H9 (cell line): ENCODE results near the gene TMPRSS2. TPM values are rescaled to one million over a fixed set of nuclear protein-coding genes. Genes with fewer than 3 reads are reported as not detected.

Experiments used
- DNase-seq: peaks from one replicate; pipeline ENCODE4 v3.0.0-alpha.2; 2017
- H2AFZ ChIP-seq: one replicate; pipeline ENCODE4 v1.6.1; 2013; ENCODE audit warnings: mild to moderate bottlenecking, low read length, control low read depth, moderate library complexity
- H2AK5ac ChIP-seq: 2 replicates; pipeline ENCODE4 v1.6.1; 2013; ENCODE audit warnings: low read length, control low read depth, mixed read lengths; ENCODE audit not compliant: insufficient read length
- H2BK120ac ChIP-seq: one replicate; pipeline ENCODE4 v1.6.1; 2013; ENCODE audit warnings: low read depth, mild to moderate bottlenecking, low read length, control low read depth, inconsistent platforms; ENCODE audit not compliant: poor library complexity, severe bottlenecking
- H2BK12ac ChIP-seq: 2 replicates; pipeline ENCODE4 v1.6.1; 2013; ENCODE audit warnings: low read length, control low read depth, mixed read lengths, low read depth; ENCODE audit not compliant: insufficient read length
- H2BK15ac ChIP-seq: 2 replicates; pipeline ENCODE4 v1.6.1; 2013; ENCODE audit warnings: low read depth, low read length, control low read depth
- H2BK20ac ChIP-seq: one replicate; pipeline ENCODE4 v1.6.1; 2013; ENCODE audit warnings: low read depth, mild to moderate bottlenecking, low read length, control low read depth, inconsistent platforms; ENCODE audit not compliant: poor library complexity, severe bottlenecking
- H2BK5ac ChIP-seq: 2 replicates; pipeline ENCODE4 v1.6.1; 2013; ENCODE audit warnings: low read length, control low read depth, mixed read lengths; ENCODE audit not compliant: insufficient read length
- H3K14ac ChIP-seq: 2 replicates; pipeline ENCODE4 v1.6.1; 2013; ENCODE audit warnings: low read length, control low read depth; ENCODE audit not compliant: insufficient read depth
- H3K18ac ChIP-seq: 2 replicates; pipeline ENCODE4 v1.6.1; 2013; ENCODE audit warnings: low read depth, mild to moderate bottlenecking, mixed read lengths, low read length, control low read depth; ENCODE audit not compliant: insufficient read length
- H3K23ac ChIP-seq: 2 replicates; pipeline ENCODE4 v1.6.1; 2013; ENCODE audit warnings: low read length, control low read depth, mixed read lengths, low read depth; ENCODE audit not compliant: insufficient read length
- H3K23me2 ChIP-seq: 2 replicates; pipeline ENCODE4 v1.6.1; 2013; ENCODE audit warnings: low read depth, mild to moderate bottlenecking, mixed read lengths, low read length, control low read depth; ENCODE audit not compliant: insufficient read length, poor library complexity, severe bottlenecking
- H3K27ac ChIP-seq: 2 replicates; pipeline ENCODE4 v1.5.1; 2013; ENCODE audit warnings: low read length, control low read depth, mixed read lengths, low read depth; ENCODE audit not compliant: insufficient read length
- H3K27me3 ChIP-seq: 2 replicates; pipeline ENCODE4 v1.6.1; 2013; ENCODE audit warnings: low read length, control low read depth, inconsistent platforms; ENCODE audit not compliant: insufficient read depth
- H3K4ac ChIP-seq: 2 replicates; pipeline ENCODE4 v1.6.1; 2013; ENCODE audit warnings: low read depth, mild to moderate bottlenecking, control low read depth, inconsistent platforms, low read length, moderate library complexity
- H3K4me1 ChIP-seq: 2 replicates; pipeline ENCODE4 v1.6.1; 2013; ENCODE audit warnings: low read length, control low read depth, inconsistent platforms; ENCODE audit not compliant: insufficient read depth
- H3K4me2 ChIP-seq: 2 replicates; pipeline ENCODE4 v1.6.1; 2013; ENCODE audit warnings: low read length, control low read depth, mixed read lengths; ENCODE audit not compliant: insufficient read length, insufficient read depth
- H3K56ac ChIP-seq: 2 replicates; pipeline ENCODE4 v1.6.1; 2013; ENCODE audit warnings: low read depth, mild to moderate bottlenecking, mixed read lengths, low read length, control low read depth; ENCODE audit not compliant: insufficient read length
- H3K79me1 ChIP-seq: 2 replicates; pipeline ENCODE4 v1.6.1; 2013; ENCODE audit warnings: low read depth, mild to moderate bottlenecking, moderate library complexity, low read length, control low read depth, inconsistent platforms; ENCODE audit not compliant: insufficient read depth, poor library complexity, severe bottlenecking
- H3K79me2 ChIP-seq: 2 replicates; pipeline ENCODE4 v1.6.1; 2013; ENCODE audit warnings: low read length, control low read depth, inconsistent platforms; ENCODE audit not compliant: insufficient read depth
- H3K9ac ChIP-seq: 2 replicates; pipeline ENCODE4 v1.6.1; 2013; ENCODE audit warnings: low read length, control low read depth, mixed read lengths; ENCODE audit not compliant: insufficient read length; ENCODE audit errors: extremely low read depth
- H3K9me3 ChIP-seq: one replicate; pipeline ENCODE4 v1.6.1; 2013; ENCODE audit warnings: low read depth, low read length, inconsistent platforms; ENCODE audit not compliant: control insufficient read depth
- H3T11ph ChIP-seq: one replicate; pipeline ENCODE4 v1.6.1; 2013; ENCODE audit warnings: mild to moderate bottlenecking, low read length, control low read depth, inconsistent platforms
- H4K20me1 ChIP-seq: one replicate; pipeline ENCODE4 v1.6.1; 2013; ENCODE audit not compliant: control insufficient read depth, insufficient read length, insufficient read depth
- H4K5ac ChIP-seq: 2 replicates; pipeline ENCODE4 v1.6.1; 2013; ENCODE audit warnings: low read depth, mild to moderate bottlenecking, mixed read lengths, low read length, control low read depth; ENCODE audit not compliant: insufficient read length
- H4K8ac ChIP-seq: replicated peaks from 2 replicates; pipeline ENCODE4 v1.6.1; 2013; ENCODE audit warnings: low read length, control low read depth, mixed read lengths, low read depth; ENCODE audit not compliant: insufficient read length
- H4K91ac ChIP-seq: 2 replicates; pipeline ENCODE4 v1.6.1; 2013; ENCODE audit warnings: low read depth, mild to moderate bottlenecking, moderate library complexity, mixed read lengths, low read length, control low read depth; ENCODE audit not compliant: insufficient read length
- H3K27ac Mint-ChIP-seq, 3 experiments: 2 replicates in 2 of 3; 3 replicates in 1 of 3; pipeline ENCODE4 v1.8.0; 2020 to 2021; ENCODE audit warnings: mixed read lengths in 3 of 3, mild to moderate bottlenecking in 1 of 3, moderate library complexity in 1 of 3
- H3K27me3 Mint-ChIP-seq: 2 replicates; pipeline ENCODE4 v1.8.0; 2021; ENCODE audit warnings: low read depth, mild to moderate bottlenecking, moderate library complexity, mixed read lengths
- H3K36me3 Mint-ChIP-seq, 3 experiments: 2 replicates in 2 of 3; 3 replicates in 1 of 3; pipeline ENCODE4 v1.8.0; 2020 to 2021; ENCODE audit warnings: low read depth in 3 of 3, mixed read lengths in 3 of 3; ENCODE audit not compliant: insufficient read depth in 1 of 3
- H3K4me1 Mint-ChIP-seq, 2 experiments: 2 replicates each; pipeline ENCODE4 v1.8.0; 2020; ENCODE audit warnings: mixed read lengths in 2 of 2
- H3K4me3 Mint-ChIP-seq, 2 experiments: 2 replicates in 1 of 2; 3 replicates in 1 of 2; pipeline ENCODE4 v1.8.0; 2020 to 2021; ENCODE audit warnings: mild to moderate bottlenecking in 2 of 2, mixed read lengths in 2 of 2, moderate library complexity in 1 of 2
- H3K9me3 Mint-ChIP-seq, 2 experiments: 2 replicates in 1 of 2; 3 replicates in 1 of 2; pipeline ENCODE4 v1.8.0; 2020; ENCODE audit warnings: mild to moderate bottlenecking in 2 of 2, mixed read lengths in 2 of 2, moderate library complexity in 1 of 2
- WGBS: extraction: QIAGEN DNeasy Blood & Tissue Kit; methylation state at CpG from one replicate; pipeline ENCODE4 v1.1.7; 2013; ENCODE audit warnings: missing lambda C conversion rate, low lambda C conversion rate, mixed read lengths; ENCODE audit not compliant: insufficient read length; ENCODE audit errors: extremely low coverage; 5-methylcytosine and 5-hydroxymethylcytosine counted together
- total RNA-seq: library from RNA; stranded (reverse); gene quantifications from 2 replicates; pipeline ENCODE4 v1.2.1, GENCODE V29; 2021
- TF ChIP-seq, protein P1 (sequence below): fragments of 200-600 bp; sonication (generic); conservative IDR thresholded peaks from 3 replicates; pipeline ENCODE4 v1.8.0; 2021; ENCODE audit warnings: antibody characterized with exemption, mild to moderate bottlenecking

TMPRSS2 gene
- total RNA-seq, 1 experiment from 2014 or later, result 12.1 TPM

DNA sequence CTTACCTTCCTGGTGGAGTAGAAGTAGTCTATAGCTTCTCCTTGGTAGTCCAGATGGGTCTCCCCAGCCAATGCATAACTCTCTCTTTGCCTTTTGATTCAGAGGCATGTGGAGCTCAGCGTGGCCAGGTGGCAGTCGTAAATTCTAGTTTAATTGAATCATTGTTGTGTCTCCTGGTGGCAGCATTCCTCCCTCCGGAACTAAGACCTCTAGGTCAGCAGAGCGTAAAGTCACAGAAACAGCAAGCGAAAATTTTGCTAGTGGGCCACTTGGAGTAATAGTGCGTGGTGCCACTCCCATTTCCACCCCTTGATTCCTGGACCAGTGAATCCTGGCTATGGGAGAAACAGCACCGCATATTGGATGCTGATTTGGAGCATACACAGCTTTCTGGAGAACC, 3.9 kb upstream of the TMPRSS2 start:
- TF ChIP-seq, protein P1, sequence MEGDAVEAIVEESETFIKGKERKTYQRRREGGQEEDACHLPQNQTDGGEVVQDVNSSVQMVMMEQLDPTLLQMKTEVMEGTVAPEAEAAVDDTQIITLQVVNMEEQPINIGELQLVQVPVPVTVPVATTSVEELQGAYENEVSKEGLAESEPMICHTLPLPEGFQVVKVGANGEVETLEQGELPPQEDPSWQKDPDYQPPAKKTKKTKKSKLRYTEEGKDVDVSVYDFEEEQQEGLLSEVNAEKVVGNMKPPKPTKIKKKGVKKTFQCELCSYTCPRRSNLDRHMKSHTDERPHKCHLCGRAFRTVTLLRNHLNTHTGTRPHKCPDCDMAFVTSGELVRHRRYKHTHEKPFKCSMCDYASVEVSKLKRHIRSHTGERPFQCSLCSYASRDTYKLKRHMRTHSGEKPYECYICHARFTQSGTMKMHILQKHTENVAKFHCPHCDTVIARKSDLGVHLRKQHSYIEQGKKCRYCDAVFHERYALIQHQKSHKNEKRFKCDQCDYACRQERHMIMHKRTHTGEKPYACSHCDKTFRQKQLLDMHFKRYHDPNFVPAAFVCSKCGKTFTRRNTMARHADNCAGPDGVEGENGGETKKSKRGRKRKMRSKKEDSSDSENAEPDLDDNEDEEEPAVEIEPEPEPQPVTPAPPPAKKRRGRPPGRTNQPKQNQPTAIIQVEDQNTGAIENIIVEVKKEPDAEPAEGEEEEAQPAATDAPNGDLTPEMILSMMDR, result no peak
- Histone ChIP-seq H2BK20ac (no peak overlapping the region), H2AK5ac (no peak overlapping the region), H3K23me2 (peaks cover 7% of the 10 kb centered on the region), H3K9me3 (no peaks in the 10 kb centered on the region), H3K27me3 (no peaks in the 10 kb centered on the region), H4K20me1 (no peaks in the 10 kb centered on the region), H3K23ac (no peak overlapping the region), H2BK5ac (no peak overlapping the region), H2AFZ (no peak overlapping the region), H4K5ac (no peak overlapping the region), H2BK12ac (no peak overlapping the region), H2BK120ac (no peak overlapping the region), H3K14ac (no peak overlapping the region), H3K18ac (no peak overlapping the region), H3K79me1 (no peaks in the 10 kb centered on the region), H4K91ac (no peak overlapping the region), H3K4ac (no peak overlapping the region), H2BK15ac (no peak overlapping the region), H3T11ph (no peak overlapping the region), H3K4me2 (no peak overlapping the region), H3K56ac (no peak overlapping the region), H4K8ac (no peak overlapping the region), H3K27ac (no peak overlapping the region), H3K79me2 (no peaks in the 10 kb centered on the region), H3K4me1 (no peaks in the 10 kb centered on the region), H3K9ac (no peak overlapping the region)
- peaks cover 0 to 8% (median 0%) of the 10 kb centered on the region in 3 experiments; a peak in 4 of 7 replicates for H3K36me3 Mint-ChIP-seq
- no peak overlapping the region for H3K27ac Mint-ChIP-seq
- peaks cover 21% of the 10 kb centered on the region for H3K27me3 Mint-ChIP-seq
- no peak for DNase-seq
- H3K4me3 Mint-ChIP-seq, result no peak overlapping the region
- peaks cover 6 to 13% of the 10 kb centered on the region in 2 experiments; a peak in 3 of 5 replicates for H3K9me3 Mint-ChIP-seq
- peaks cover 10% of the 10 kb centered on the region in 2 experiments for H3K4me1 Mint-ChIP-seq
- no CpG with 5 or more reads among the region's 7 CpGs for WGBS
